ENCODE measurements around the gene CAMK1D. TPM values are rescaled to one million over a fixed set of nuclear protein-coding genes. Genes with fewer than 3 reads are reported as not detected.

CAMK1D gene
- total and polyA plus RNA-seq, 2 of the 8 experiments (the other 6 are each of a cell fraction or from before 2014, with no cell fraction given) = 3.5 to 10.6 TPM

DNA sequence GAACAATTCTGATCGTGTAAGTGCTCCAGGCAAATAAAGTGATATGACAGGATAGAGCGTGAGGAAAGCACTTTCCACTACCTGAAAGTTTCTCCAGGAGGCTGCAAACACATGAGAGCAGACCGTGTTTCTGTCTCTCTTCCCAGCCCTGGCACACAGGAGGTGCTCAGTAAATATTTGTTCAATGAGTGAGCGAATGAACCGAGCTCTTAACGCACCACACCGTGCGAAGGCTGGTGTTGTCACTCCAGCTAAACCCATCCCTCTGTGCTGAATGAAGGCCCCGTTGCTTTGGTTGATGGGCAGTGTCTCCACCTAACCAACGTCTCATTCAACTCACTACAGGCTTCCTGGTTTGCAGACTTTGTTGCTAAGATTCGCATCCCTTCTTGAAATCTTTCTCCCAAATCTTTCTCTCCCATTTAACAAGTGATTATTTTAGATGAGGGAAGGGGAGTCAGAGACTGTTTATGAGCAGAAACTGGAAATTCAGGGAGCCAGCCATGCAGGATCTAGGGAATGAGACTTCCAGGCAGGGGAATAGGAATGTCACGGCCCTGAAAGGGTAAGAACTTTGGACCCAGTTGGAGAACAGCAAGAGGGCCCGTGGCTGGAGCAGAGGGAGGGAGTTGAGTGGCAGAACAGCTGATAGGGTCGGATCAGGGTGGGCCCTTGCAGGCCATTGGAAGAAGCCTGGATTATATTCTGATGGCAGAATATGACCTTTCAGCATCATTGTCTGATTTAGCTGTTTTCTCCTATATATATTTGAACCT lies 282.6 kb downstream of the CAMK1D start (continued):
- TF ChIP-seq, protein P1, sequence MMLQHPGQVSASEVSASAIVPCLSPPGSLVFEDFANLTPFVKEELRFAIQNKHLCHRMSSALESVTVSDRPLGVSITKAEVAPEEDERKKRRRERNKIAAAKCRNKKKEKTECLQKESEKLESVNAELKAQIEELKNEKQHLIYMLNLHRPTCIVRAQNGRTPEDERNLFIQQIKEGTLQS (IDR thresholded peaks at IDR 0.05; ENCODE audit: insufficient read depth, low read depth, low read length) = no peak
- TF ChIP-seq, protein P2, sequence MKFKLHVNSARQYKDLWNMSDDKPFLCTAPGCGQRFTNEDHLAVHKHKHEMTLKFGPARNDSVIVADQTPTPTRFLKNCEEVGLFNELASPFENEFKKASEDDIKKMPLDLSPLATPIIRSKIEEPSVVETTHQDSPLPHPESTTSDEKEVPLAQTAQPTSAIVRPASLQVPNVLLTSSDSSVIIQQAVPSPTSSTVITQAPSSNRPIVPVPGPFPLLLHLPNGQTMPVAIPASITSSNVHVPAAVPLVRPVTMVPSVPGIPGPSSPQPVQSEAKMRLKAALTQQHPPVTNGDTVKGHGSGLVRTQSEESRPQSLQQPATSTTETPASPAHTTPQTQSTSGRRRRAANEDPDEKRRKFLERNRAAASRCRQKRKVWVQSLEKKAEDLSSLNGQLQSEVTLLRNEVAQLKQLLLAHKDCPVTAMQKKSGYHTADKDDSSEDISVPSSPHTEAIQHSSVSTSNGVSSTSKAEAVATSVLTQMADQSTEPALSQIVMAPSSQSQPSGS (IDR thresholded peaks at IDR 0.05; ENCODE audit: low read length) = no peak
- TF ChIP-seq RAD21 (IDR thresholded peaks at IDR 0.05 in 1 of 2, conservative IDR thresholded peaks at IDR 0.05 in 1 of 2; ENCODE audit: low read depth in 2 of 2, low read length in 2 of 2) = no peak
- no peak for TF ChIP-seq GABPA (IDR thresholded peaks at IDR 0.05; ENCODE audit: borderline replicate concordance, insufficient read depth, low read length)
- no peak for TF ChIP-seq SP1 (IDR thresholded peaks at IDR 0.05; ENCODE audit: low read depth, low read length)
- TF ChIP-seq JUND (IDR thresholded peaks at IDR 0.05; ENCODE audit: low read length) = no peak
- TF ChIP-seq RNF2 (IDR thresholded peaks at IDR 0.05; ENCODE audit: borderline replicate concordance, low read depth, low read length, missing control alignments, poor library complexity, severe bottlenecking) = no peak
- TF ChIP-seq CHD1 (IDR thresholded peaks at IDR 0.05; ENCODE audit: low read depth, low read length) = no peak
- no peak for TF ChIP-seq EZH2 (IDR thresholded peaks at IDR 0.05; ENCODE audit: low read depth, low read length, severe bottlenecking)
- TF ChIP-seq TAF7 (optimal IDR thresholded peaks at IDR 0.05; ENCODE audit: borderline replicate concordance, low read depth, low read length) = no peak
- no peak for TF ChIP-seq KDM4A (IDR thresholded peaks at IDR 0.05; ENCODE audit: low read depth, low read length, severe bottlenecking)

Measured in H1 (cell line).